ENCODE results near the gene PXYLP1.
"Not testable (repeated sequence)": the region's sequence is repeated elsewhere in the genome, so short reads cannot be mapped to it uniquely, and the experiment has no call there.

The PXYLP1 gene

GRCh38 chr3:141201122-141201521, 30.5 kb upstream of the PXYLP1 start:
- DNase-seq (ENCODE audit: low read depth): no peak
- TF ChIP-seq CTCF (IDR thresholded peaks at IDR 0.05; ENCODE audit: control insufficient read depth, extremely low read depth, insufficient read depth): no peak
- no peak overlapping the region for H3K4me3 ChIP-seq (ENCODE audit: low read depth, low read length)

GRCh38 chr3:141202682-141203081, 28.9 kb upstream of the PXYLP1 start:
- H3K4me3 ChIP-seq (ENCODE audit: low read depth, low read length): no peak overlapping the region
- DNase-seq (ENCODE audit: low read depth): no peak
- TF ChIP-seq CTCF (IDR thresholded peaks at IDR 0.05; ENCODE audit: control insufficient read depth, extremely low read depth, insufficient read depth): no peak

GRCh38 chr3:141203866-141204265, 27.8 kb upstream of the PXYLP1 start:
- H3K4me3 ChIP-seq (ENCODE audit: low read depth, low read length): no peak overlapping the region
- TF ChIP-seq CTCF (IDR thresholded peaks at IDR 0.05; ENCODE audit: control insufficient read depth, extremely low read depth, insufficient read depth): no peak
- DNase-seq (ENCODE audit: low read depth): no peak

- DNase-seq (ENCODE audit: low read depth): no peak
- no peak for TF ChIP-seq CTCF (IDR thresholded peaks at IDR 0.05; ENCODE audit: control insufficient read depth, extremely low read depth, insufficient read depth)
- no peak overlapping the region for H3K4me3 ChIP-seq (ENCODE audit: low read depth, low read length)
Measured at GRCh38 chr3:141204343-141204742, 27.3 kb upstream of the PXYLP1 start.

GRCh38 chr3:141211306-141211705, 20.3 kb upstream of the PXYLP1 start:
- H3K4me3 ChIP-seq (ENCODE audit: low read depth, low read length); DNase-seq (ENCODE audit: low read depth): not testable (repeated sequence)

- no peak for TF ChIP-seq CTCF (IDR thresholded peaks at IDR 0.05; ENCODE audit: control insufficient read depth, extremely low read depth, insufficient read depth)
- no peak overlapping the region for H3K4me3 ChIP-seq (ENCODE audit: low read depth, low read length)
- no peak for DNase-seq (ENCODE audit: low read depth)
Measured at GRCh38 chr3:141212101-141212500, 19.5 kb upstream of the PXYLP1 start.

- H3K4me3 ChIP-seq (ENCODE audit: low read depth, low read length): no peak overlapping the region
- TF ChIP-seq CTCF (IDR thresholded peaks at IDR 0.05; ENCODE audit: control insufficient read depth, extremely low read depth, insufficient read depth): no peak
- DNase-seq (ENCODE audit: low read depth): no peak
Measured at GRCh38 chr3:141212555-141212954, 19.1 kb upstream of the PXYLP1 start.

GRCh38 chr3:141216975-141217374, 14.7 kb upstream of the PXYLP1 start:
- H3K4me3 ChIP-seq (ENCODE audit: low read depth, low read length): no peak overlapping the region
- DNase-seq (ENCODE audit: low read depth): no peak
- no peak for TF ChIP-seq CTCF (IDR thresholded peaks at IDR 0.05; ENCODE audit: control insufficient read depth, extremely low read depth, insufficient read depth)
